Activated CD4-positive, alpha-beta T cell treated with anti-CD3 and anti-CD28 coated beads, Interleukin-10, Interleukin-2, amounts not matched to agents 100 ng/mL and 50 ng/mL, durations not matched to agents 16 hours and 8 hours (primary cell): ENCODE data around the gene ZNF507.

ENCODE experiments used
- DNase-seq: peaks from one replicate; pipeline ENCODE4 v3.0.0-alpha.2; 2020

Gene ZNF507

GRCh38 chr19:32345261-32346207, at the start of gene ZNF507:
ZNF507 (plus strand) TSS chr19:32345610; CDS start chr19:32352831, 7,221 bp downstream.
- peak; percentile 92 for DNase-seq

GRCh38 chr19:32296694-32297093, 48.7 kb upstream of the ZNF507 start:
- DNase-seq = no peak

- DNase-seq = no peak
Observed at GRCh38 chr19:32302778-32303177, 42.6 kb upstream of the ZNF507 start.

GRCh38 chr19:32303193-32303592, 42.2 kb upstream of the ZNF507 start:
- no peak for DNase-seq

- no peak for DNase-seq
Observed at GRCh38 chr19:32307591-32307990, 37.8 kb upstream of the ZNF507 start.

GRCh38 chr19:32308431-32309077, 36.9 kb upstream of the ZNF507 start:
- no peak for DNase-seq

GRCh38 chr19:32309711-32310390, 35.6 kb upstream of the ZNF507 start:
- no peak for DNase-seq

- DNase-seq = no peak
Observed at GRCh38 chr19:32311371-32311770, 34.0 kb upstream of the ZNF507 start.

GRCh38 chr19:32313569-32314265, 31.7 kb upstream of the ZNF507 start:
- no peak for DNase-seq

GRCh38 chr19:32316034-32316433, 29.4 kb upstream of the ZNF507 start:
- DNase-seq = no peak

- DNase-seq = no peak
Observed at GRCh38 chr19:32317086-32317485, 28.3 kb upstream of the ZNF507 start.

GRCh38 chr19:32318884-32319520, 26.4 kb upstream of the ZNF507 start:
- no peak for DNase-seq

GRCh38 chr19:32322541-32322940, 22.9 kb upstream of the ZNF507 start:
- DNase-seq = no peak

GRCh38 chr19:32324631-32325285, 20.7 kb upstream of the ZNF507 start:
- no peak for DNase-seq

GRCh38 chr19:32330213-32330857, 15.1 kb upstream of the ZNF507 start:
- no peak for DNase-seq

- DNase-seq = no peak
Observed at GRCh38 chr19:32333227-32333626, 12.2 kb upstream of the ZNF507 start.

GRCh38 chr19:32336259-32337083, 8.9 kb upstream of the ZNF507 start:
- no peak for DNase-seq

GRCh38 chr19:32337084-32337808, 8.2 kb upstream of the ZNF507 start:
- DNase-seq = no peak

GRCh38 chr19:32339423-32339822, 6.0 kb upstream of the ZNF507 start:
- no peak for DNase-seq
